AG08396 (cell line): ENCODE results near the gene VSIG10L2.
A peak's percentile ranks its signal among the peaks of the same experiment; 100 is the strongest.

Experiments
- DNase-seq: peaks from one replicate; pipeline ENCODE4 v3.0.0; 2012; ENCODE audit warnings: low spot score, mixed read lengths

VSIG10L2 gene

DNA sequence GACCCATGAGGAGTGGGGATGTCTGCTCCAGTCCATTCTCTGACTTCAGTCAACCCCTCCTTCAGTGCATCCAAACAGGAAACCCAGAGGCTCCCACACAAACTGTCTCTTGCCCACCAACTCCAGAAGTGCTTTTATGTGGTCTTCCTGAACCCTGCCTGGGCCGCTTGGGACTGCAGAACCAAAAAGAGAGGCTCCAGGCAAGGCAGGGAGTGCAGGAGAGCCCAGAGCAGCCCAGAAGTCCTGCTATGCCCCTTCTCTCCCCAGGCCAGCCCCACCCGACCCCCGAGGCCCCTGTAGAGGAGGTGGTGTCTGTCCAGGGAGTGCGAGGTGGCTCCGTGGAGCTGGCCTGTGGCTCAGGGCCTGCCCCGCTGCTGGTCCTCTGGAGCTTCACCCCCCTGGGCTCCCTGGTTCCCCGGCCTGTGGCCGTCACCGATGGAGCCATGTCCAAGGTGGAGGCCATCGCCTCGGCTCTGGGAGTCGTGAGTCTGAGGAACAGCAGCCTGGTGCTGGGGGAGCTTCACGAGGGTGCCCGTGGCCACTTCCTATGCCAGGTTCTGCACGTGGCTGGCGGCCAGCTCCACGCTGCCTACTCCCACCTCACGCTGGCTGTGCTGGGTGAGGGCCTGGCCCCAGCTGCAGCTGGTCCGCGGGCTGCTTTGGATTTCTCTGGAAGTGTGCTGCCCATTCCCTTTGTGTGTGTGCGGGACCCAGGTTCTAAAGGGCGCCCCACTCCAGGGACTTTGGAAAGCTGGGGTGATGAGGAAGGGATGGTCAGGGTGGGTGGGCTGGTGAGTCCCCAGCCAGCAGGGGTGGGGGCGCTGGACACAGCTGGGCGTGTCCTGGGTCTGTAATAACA lies 1.8 kb downstream of the VSIG10L2 start:
- DNase-seq, result no peak

- DNase-seq, result no peak
Measured at GRCh38 chr11:125948278-125949051, 2.6 kb downstream of the VSIG10L2 start.

- DNase-seq, result no peak
Measured at GRCh38 chr11:125949271-125950177, 3.7 kb downstream of the VSIG10L2 start.

GRCh38 chr11:125950178-125950490 lies 4.3 kb downstream of the VSIG10L2 start:
- DNase-seq, result no peak

GRCh38 chr11:125950696-125951651 lies 5.1 kb downstream of the VSIG10L2 start:
- DNase-seq, result peak; percentile 41

DNA sequence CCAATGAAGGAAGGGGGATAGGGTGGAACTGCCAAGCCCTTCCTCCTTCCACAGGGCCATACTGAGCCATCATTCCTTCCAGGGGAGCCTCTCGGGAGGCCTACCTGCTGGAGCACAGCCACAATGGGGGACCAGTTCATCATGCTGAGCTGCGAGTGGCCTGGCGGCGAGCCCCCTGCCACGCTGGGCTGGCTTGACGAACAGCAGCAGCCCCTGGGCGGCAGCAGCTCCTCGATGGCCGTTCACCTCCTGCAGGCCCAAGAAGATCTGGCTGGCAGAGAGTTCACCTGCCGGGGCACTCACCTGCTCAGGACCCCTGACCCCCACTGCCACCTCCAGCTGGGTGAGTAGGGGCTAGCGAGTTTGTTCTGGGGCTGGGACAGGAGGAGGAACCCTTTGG lies 5.9 kb downstream of the VSIG10L2 start:
- no peak for DNase-seq

GRCh38 chr11:125952559-125952958 lies 6.7 kb downstream of the VSIG10L2 start:
- no peak for DNase-seq

- DNase-seq, result no peak
Measured at GRCh38 chr11:125952973-125953372, 7.1 kb downstream of the VSIG10L2 start.

- no peak for DNase-seq
Measured at GRCh38 chr11:125953401-125953935, 7.6 kb downstream of the VSIG10L2 start.

- no peak for DNase-seq
Measured at GRCh38 chr11:125954123-125954944, 8.5 kb downstream of the VSIG10L2 start.

DNA sequence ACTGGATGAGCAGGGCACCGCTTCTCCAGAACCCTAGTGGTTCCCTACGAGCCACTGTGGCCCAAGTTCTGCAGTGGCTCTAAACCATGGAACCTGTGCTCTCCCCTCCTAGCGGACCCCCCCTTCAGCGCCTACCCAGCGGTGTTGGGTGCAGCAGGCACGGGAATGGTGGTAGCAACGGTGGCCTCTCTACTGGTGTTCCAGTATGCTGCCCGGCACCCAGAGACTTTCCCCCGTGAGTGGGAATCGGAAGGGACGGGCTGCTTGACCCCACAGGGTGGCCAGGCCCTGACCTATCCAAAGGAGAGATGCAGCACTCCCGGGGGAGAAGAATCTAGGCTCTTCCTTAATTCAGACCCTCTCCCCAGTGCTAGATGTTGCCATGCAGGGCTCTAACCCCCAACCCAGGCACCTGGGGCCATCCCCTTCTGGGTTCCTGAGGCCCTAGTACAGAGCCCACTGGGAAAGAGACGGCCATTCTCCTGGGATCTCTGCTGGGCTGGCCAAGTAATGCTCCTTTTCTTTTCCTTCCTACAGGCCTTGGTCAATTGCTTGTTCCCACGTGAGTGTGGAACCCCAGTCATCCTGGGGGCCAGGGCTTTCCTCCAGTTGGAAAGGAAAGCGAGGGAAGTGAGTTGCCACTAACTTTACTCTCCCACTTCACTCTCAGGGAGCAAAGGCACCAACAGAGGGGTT lies 9.2 kb downstream of the VSIG10L2 start:
- DNase-seq, result no peak

DNA sequence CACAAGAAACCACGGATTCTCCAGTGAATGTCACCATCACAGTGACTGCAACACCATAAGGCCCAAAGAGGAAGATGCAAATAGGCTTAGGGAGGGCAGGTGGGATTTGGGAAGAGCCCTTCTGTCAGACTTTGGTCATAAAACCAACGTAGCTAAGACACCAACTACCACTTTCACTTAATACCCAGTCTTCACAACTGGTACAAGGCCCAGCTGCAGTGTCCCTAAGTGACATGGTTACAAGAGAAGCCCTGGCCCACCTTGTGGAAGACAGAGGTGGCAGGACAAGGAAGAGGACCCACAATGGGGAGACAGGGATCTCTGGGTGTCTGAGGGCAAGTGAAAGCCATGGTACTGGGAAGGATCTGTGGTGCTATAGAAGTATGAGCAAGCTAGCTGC lies 10.0 kb downstream of the VSIG10L2 start:
- DNase-seq, result no peak

- no peak for DNase-seq
Measured at GRCh38 chr11:125956391-125957134, 10.7 kb downstream of the VSIG10L2 start.

DNA sequence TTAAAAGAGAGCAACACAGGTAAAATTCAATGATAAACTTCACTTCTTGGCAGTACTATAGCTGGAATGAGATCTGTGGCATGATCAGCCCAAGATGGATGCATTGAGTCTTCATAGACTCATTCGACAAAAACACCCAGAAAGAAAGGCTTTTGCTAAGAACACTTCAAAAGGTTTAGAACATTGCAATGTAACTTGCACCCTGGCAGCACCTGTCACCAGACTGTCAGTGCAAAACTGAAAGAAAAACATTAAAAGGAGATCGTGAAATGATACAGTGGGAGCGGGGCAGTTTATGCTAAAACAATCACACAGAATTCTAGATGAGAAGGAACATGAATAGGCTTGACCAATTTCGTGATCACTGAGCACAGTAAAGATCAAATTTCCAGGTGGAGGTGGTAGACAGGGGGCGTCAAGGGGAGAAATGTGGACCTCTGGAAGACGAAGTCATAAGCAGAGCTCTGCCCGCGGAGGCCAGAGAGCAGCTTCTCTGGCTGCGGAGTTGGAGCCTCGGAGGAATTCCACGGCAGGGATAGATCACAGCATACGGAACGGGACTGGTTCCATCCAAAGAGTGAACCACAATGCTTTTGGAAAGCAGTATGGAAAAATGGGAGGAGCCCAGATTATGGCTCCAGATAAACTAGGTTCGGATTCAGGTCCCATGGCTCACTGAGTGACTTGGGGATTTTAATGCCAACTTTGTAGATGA lies 11.9 kb downstream of the VSIG10L2 start:
- DNase-seq, result no peak

DNA sequence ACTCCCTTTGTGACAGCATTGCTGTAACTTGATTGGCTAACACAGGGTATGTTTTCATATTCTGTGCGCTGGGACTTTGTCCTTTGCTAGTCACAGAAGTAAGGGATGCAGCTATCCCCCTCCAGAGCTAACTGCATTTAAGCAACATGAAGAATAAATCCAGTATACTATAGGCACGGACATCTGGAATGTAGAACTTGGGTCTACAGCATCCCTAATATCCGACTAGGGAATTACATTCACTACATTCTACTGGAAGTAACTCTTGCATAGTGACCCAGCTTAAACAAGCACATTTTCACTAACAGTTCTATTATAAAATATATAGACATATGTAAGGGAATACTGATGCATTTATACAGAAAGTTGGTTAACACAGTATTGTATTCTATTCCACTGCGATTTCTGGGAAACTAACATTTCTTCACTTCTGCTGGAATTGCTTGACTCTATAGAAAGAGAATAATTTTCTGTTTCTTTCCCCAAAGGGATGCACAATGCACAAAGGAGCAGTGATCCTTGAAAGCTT lies 13.1 kb downstream of the VSIG10L2 start:
- no peak for DNase-seq

DNA sequence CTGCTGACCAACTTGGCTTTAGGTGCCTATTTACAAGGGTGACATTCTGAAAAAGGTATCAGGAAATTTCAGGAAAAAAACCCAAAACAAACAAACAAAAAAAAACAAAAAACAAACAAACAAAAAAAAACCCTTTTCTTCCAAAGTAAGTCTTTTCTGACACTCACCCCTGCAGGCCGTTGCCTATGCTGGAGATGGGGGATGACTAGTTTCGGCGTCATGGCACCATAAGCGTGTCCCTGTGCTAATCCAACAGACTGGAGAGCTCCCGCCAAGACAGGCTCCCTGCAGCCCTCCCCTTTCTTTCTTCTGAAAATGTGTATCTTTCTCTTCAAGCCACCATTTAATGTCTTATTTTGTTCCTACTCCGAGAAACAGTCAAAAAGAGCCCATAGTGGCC lies 13.7 kb downstream of the VSIG10L2 start:
- no peak for DNase-seq

DNA sequence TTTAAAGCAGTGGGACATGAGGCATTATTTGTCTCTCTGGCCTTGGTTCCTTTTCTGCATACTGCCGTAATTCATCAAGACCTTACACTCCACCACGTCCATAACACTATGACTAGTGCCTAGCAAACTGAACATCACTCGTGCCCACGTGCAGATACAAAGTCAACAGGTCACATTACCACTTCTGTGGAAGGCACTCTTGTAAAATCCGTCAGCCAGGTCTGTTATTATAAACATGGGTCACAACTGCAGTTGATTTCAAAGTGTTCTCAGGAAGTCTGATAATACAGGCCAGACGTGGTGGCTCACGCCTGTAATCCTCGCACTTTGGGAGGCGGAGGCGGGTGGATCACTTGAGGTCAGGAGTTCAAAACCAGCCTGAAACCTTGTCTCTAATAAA lies 14.1 kb downstream of the VSIG10L2 start:
- no peak for DNase-seq

DNA sequence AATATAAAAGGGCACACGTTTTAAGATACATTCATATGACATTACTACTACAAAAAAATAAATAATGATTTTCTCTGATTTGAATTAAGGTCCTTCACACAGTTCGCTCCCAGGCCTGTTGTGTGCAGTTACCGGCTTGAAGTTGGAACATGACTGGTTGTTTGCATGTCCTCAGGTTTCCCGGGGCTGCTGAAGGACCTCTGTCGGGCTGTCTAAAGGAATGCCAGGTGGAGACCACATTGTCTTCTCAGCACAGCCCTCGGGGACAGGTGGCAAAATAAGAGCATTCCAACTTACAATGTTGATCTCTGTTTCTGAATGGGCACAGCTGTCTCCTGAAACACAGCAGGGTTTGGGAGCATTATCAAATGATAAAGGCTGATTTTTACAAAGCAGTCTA lies 14.9 kb downstream of the VSIG10L2 start:
- DNase-seq, result no peak
